BLaER1 treated with 17β-estradiol and CSF1 and Interleukin-3, amounts not matched to agents 10 nM and 100 nM (cell line): ENCODE data around the gene PRTG.

ENCODE experiments used
- H3K27ac ChIP-seq, 11 experiments: shearing (Covaris generic); formaldehyde crosslinking; 2 replicates each; pipeline ENCODE4 v1.8.1; 2022
- H3K27me3 ChIP-seq, 11 experiments: shearing (Covaris generic); formaldehyde crosslinking; 2 replicates each; pipeline ENCODE4 v1.8.1; 2022
- H3K36me3 ChIP-seq, 11 experiments: shearing (Covaris generic); formaldehyde crosslinking; 2 replicates each; pipeline ENCODE4 v1.8.1; 2022
- H3K4me1 ChIP-seq, 10 experiments: shearing (Covaris generic); formaldehyde crosslinking; 2 replicates each; pipeline ENCODE4 v1.8.1; 2022
- H3K4me2 ChIP-seq, 11 experiments: shearing (Covaris generic); formaldehyde crosslinking; 2 replicates each; pipeline ENCODE4 v1.8.1; 2022
- H3K4me3 ChIP-seq, 10 experiments: shearing (Covaris generic); formaldehyde crosslinking; 2 replicates each; pipeline ENCODE4 v1.8.1; 2022
- H3K9ac ChIP-seq, 11 experiments: shearing (Covaris generic); formaldehyde crosslinking; 2 replicates each; pipeline ENCODE4 v1.8.1; 2022
- H3K9me3 ChIP-seq, 11 experiments: shearing (Covaris generic); formaldehyde crosslinking; replicated peaks in 1 of 11; 2 replicates each; pipeline ENCODE4 v1.8.1; 2022
- H4K20me1 ChIP-seq, 11 experiments: shearing (Covaris generic); formaldehyde crosslinking; 2 replicates each; pipeline ENCODE4 v1.8.1; 2022
- Cebpa-rat ChIP-seq, 11 experiments: shearing (Covaris generic); IDR thresholded peaks; 2 replicates each; pipeline ENCODE4 v1.8.1; 2022

PRTG gene

GRCh38 chr15:55687792-55688191, 55.2 kb downstream of the PRTG start:
- peaks cover 0 to 7% (median 0%) of the 10 kb centered on the region in 10 experiments; a peak in 1 of 20 replicates for H3K4me1 ChIP-seq
- no peak overlapping the region for H3K9ac ChIP-seq
- no peaks in the 10 kb centered on the region for H4K20me1 ChIP-seq
- H3K27me3 ChIP-seq, result no peaks in the 10 kb centered on the region
- no peaks in the 10 kb centered on the region for H3K36me3 ChIP-seq
- H3K4me3 ChIP-seq, result no peak overlapping the region
- no peaks in the 10 kb centered on the region for H3K9me3 ChIP-seq
- H3K4me2 ChIP-seq, result no peak overlapping the region
- no peak overlapping the region for H3K27ac ChIP-seq
- TF ChIP-seq Cebpa-rat (IDR thresholded peaks at IDR 0.05), result no peak

DNA sequence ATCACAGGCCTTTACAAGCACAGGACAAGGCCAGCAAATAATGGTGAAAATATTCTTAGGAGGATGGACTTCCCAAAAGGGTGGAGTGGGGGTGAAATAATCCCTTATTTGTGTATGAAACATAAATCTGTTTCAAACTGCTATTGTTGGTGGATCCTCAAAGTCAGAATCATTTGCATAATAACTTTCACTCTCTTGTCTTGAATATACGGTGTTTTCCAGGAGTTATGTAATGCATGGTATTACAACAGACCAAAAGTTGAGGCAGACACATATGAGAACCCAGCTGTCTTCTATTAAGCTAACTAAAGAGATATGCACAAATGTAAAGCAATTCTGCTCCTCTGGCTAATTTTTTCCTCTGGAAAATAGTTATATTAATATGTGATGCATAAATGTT, 57.7 kb downstream of the PRTG start:
- Histone ChIP-seq H3K36me3 (no peaks in the 10 kb centered on the region), H3K27me3 (no peaks in the 10 kb centered on the region), H3K4me2 (0 out of 22 replicates have a peak overlapping the region, but pooled peaks of 1 of the 11 experiments have one; percentile 2), H3K9me3 (no peaks in the 10 kb centered on the region), H3K27ac (no peak overlapping the region), H3K4me1 (peaks cover 0 to 7% (median 0%) of the 10 kb centered on the region in 10 experiments; a peak in 1 of 20 replicates), H3K9ac (no peak overlapping the region), H4K20me1 (no peaks in the 10 kb centered on the region), H3K4me3 (no peak overlapping the region)
- TF ChIP-seq Cebpa-rat (IDR thresholded peaks at IDR 0.05), result no peak

DNA sequence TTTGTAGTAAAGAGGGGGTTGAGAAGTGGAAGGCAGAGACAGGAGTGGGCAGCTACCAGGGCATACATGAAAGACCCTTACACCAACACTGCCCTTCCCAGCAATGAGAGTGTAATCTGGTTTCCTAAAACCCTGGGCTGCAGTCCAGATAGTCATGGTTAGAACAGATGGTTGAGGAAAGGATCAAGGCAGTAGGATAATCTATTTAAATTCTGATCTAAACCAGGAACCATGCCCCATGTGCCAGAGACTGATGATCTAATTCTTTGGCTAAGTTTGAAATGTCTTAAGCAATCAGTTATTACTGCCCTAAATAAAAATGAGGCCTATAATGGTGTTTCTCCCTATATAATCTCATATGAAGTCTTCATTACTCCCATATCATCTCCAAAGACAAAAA, 59.6 kb downstream of the PRTG start:
- Histone ChIP-seq H4K20me1 (no peaks in the 10 kb centered on the region), H3K4me2 (no peak overlapping the region), H3K36me3 (no peaks in the 10 kb centered on the region), H3K27ac (no peak overlapping the region), H3K27me3 (no peaks in the 10 kb centered on the region), H3K9ac (no peak overlapping the region), H3K4me3 (no peak overlapping the region), H3K4me1 (peaks cover 0 to 7% (median 0%) of the 10 kb centered on the region in 10 experiments; a peak in 1 of 20 replicates), H3K9me3 (no peaks in the 10 kb centered on the region)
- TF ChIP-seq Cebpa-rat (IDR thresholded peaks at IDR 0.05), result no peak

- H3K36me3 ChIP-seq, result no peaks in the 10 kb centered on the region
- H4K20me1 ChIP-seq, result no peaks in the 10 kb centered on the region
- no peaks in the 10 kb centered on the region for H3K9me3 ChIP-seq
- H3K27me3 ChIP-seq, result no peaks in the 10 kb centered on the region
- no peak for TF ChIP-seq Cebpa-rat (IDR thresholded peaks at IDR 0.05)
- H3K4me2 ChIP-seq, result no peak overlapping the region
- H3K4me1 ChIP-seq, result peaks cover 0 to 7% (median 0%) of the 10 kb centered on the region in 10 experiments; a peak in 1 of 20 replicates
- H3K27ac ChIP-seq, result no peak overlapping the region
- H3K4me3 ChIP-seq, result no peak overlapping the region
- H3K9ac ChIP-seq, result no peak overlapping the region
Measured at GRCh38 chr15:55681631-55682030, 61.3 kb downstream of the PRTG start.

- no peaks in the 10 kb centered on the region for H3K27me3 ChIP-seq
- H3K9me3 ChIP-seq, result no peaks in the 10 kb centered on the region
- no peaks in the 10 kb centered on the region for H3K36me3 ChIP-seq
- no peak overlapping the region for H3K9ac ChIP-seq
- H3K27ac ChIP-seq, result no peak overlapping the region
- H3K4me3 ChIP-seq, result no peak overlapping the region
- no peaks in the 10 kb centered on the region for H4K20me1 ChIP-seq
- no peak overlapping the region for H3K4me2 ChIP-seq
- TF ChIP-seq Cebpa-rat (IDR thresholded peaks at IDR 0.05), result no peak
- no peaks in the 10 kb centered on the region for H3K4me1 ChIP-seq
Measured at GRCh38 chr15:55676507-55676906, 66.4 kb downstream of the PRTG start.

GRCh38 chr15:55673287-55673686, 69.7 kb downstream of the PRTG start:
- H4K20me1 ChIP-seq, result no peaks in the 10 kb centered on the region
- no peaks in the 10 kb centered on the region for H3K27me3 ChIP-seq
- no peak overlapping the region for H3K4me3 ChIP-seq
- H3K4me1 ChIP-seq, result no peaks in the 10 kb centered on the region
- TF ChIP-seq Cebpa-rat (IDR thresholded peaks at IDR 0.05), result no peak
- H3K36me3 ChIP-seq, result no peaks in the 10 kb centered on the region
- no peak overlapping the region for H3K27ac ChIP-seq
- no peak overlapping the region for H3K4me2 ChIP-seq
- no peaks in the 10 kb centered on the region for H3K9me3 ChIP-seq
- no peak overlapping the region for H3K9ac ChIP-seq

- H3K9ac ChIP-seq, result no peak overlapping the region
- H3K9me3 ChIP-seq, result no peaks in the 10 kb centered on the region
- no peaks in the 10 kb centered on the region for H3K36me3 ChIP-seq
- no peaks in the 10 kb centered on the region for H3K27me3 ChIP-seq
- H3K4me2 ChIP-seq, result no peak overlapping the region
- no peaks in the 10 kb centered on the region for H4K20me1 ChIP-seq
- H3K27ac ChIP-seq, result no peak overlapping the region
- H3K4me3 ChIP-seq, result no peak overlapping the region
- H3K4me1 ChIP-seq, result no peaks in the 10 kb centered on the region
- TF ChIP-seq Cebpa-rat (IDR thresholded peaks at IDR 0.05), result no peak
Measured at GRCh38 chr15:55669270-55669669, 73.7 kb downstream of the PRTG start.

GRCh38 chr15:55665605-55666227, 77.2 kb downstream of the PRTG start:
- Histone ChIP-seq H3K9me3 (no peaks in the 10 kb centered on the region), H3K4me2 (no peak overlapping the region), H3K27me3 (no peaks in the 10 kb centered on the region), H3K4me3 (no peak overlapping the region), H3K27ac (no peak overlapping the region), H3K4me1 (no peaks in the 10 kb centered on the region), H3K36me3 (no peaks in the 10 kb centered on the region), H4K20me1 (no peaks in the 10 kb centered on the region), H3K9ac (no peak overlapping the region)
- TF ChIP-seq Cebpa-rat (IDR thresholded peaks at IDR 0.05), result no peak

DNA sequence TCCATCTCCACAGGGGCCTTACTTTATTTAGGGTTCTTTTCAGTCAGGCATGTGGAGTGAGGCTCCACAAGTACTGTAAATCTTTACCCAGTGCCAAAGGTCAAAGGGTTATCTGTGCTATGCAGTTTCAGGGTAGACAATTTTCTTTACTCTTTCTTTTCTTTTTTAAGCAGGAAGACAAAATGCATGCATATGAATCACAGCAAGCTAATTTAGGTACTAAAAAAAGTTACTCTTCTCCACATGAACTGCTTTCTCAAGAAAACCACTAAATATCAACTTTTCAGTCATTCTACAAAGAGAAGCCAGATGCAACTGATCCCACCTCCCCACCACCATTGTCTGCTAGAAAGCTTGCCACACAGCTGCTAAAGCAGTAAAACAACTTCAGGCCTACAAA, 81.5 kb downstream of the PRTG start:
- Histone ChIP-seq H3K36me3 (no peaks in the 10 kb centered on the region), H3K4me1 (no peaks in the 10 kb centered on the region), H3K27me3 (no peaks in the 10 kb centered on the region), H3K4me3 (no peak overlapping the region), H3K27ac (no peak overlapping the region), H3K4me2 (no peak overlapping the region), H3K9ac (no peak overlapping the region), H3K9me3 (no peaks in the 10 kb centered on the region), H4K20me1 (no peaks in the 10 kb centered on the region)
- TF ChIP-seq Cebpa-rat (IDR thresholded peaks at IDR 0.05), result no peak

- no peak for TF ChIP-seq Cebpa-rat (IDR thresholded peaks at IDR 0.05)
- no peaks in the 10 kb centered on the region for H3K9me3 ChIP-seq
- no peaks in the 10 kb centered on the region for H3K27me3 ChIP-seq
- H3K36me3 ChIP-seq, result no peaks in the 10 kb centered on the region
- H4K20me1 ChIP-seq, result no peaks in the 10 kb centered on the region
- no peak overlapping the region for H3K9ac ChIP-seq
- H3K4me2 ChIP-seq, result no peak overlapping the region
- H3K4me3 ChIP-seq, result no peak overlapping the region
- H3K4me1 ChIP-seq, result no peaks in the 10 kb centered on the region
- H3K27ac ChIP-seq, result no peak overlapping the region
Measured at GRCh38 chr15:55660153-55660552, 82.8 kb downstream of the PRTG start.
